ENCODE measurements around the gene SHOC1.

DNA sequence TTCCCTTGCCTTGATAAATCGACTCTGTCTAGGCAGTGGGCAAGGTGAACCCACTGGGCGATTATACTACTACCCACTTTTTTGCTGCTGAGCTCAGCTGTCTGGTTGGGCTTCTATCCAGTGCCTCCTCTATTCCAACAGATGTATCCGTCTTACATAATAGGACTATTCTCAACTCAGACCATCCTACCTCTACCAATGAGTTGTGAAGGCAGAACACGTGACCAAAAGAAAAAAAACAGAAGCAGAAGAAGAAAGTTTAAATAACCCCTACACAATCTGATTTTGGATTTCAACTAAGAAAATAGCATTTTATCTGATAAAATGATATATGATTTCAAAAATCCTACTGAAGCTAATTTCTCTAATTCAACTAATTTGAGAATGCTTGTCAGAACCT lies 16.2 kb upstream of the SHOC1 start:
- TF ChIP-seq, protein P1, sequence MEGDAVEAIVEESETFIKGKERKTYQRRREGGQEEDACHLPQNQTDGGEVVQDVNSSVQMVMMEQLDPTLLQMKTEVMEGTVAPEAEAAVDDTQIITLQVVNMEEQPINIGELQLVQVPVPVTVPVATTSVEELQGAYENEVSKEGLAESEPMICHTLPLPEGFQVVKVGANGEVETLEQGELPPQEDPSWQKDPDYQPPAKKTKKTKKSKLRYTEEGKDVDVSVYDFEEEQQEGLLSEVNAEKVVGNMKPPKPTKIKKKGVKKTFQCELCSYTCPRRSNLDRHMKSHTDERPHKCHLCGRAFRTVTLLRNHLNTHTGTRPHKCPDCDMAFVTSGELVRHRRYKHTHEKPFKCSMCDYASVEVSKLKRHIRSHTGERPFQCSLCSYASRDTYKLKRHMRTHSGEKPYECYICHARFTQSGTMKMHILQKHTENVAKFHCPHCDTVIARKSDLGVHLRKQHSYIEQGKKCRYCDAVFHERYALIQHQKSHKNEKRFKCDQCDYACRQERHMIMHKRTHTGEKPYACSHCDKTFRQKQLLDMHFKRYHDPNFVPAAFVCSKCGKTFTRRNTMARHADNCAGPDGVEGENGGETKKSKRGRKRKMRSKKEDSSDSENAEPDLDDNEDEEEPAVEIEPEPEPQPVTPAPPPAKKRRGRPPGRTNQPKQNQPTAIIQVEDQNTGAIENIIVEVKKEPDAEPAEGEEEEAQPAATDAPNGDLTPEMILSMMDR (IDR thresholded peaks at IDR 0.05; ENCODE audit: insufficient read depth, low read depth, low read length): no peak
- no peak for TF ChIP-seq EZH2 (IDR thresholded peaks at IDR 0.05; ENCODE audit: insufficient read depth, low read length)

All from astrocyte (in vitro differentiated cells and primary cell).